ENCODE results near the gene METTL27. TPM values are rescaled to one million over a fixed set of nuclear protein-coding genes. Genes with fewer than 3 reads are reported as not detected.

METTL27 gene
- total and polyA plus RNA-seq, 2 experiments from 2014 or later = 10.1 to 11.0 TPM

- Histone ChIP-seq H3K9me2 (ENCODE audit: insufficient read depth) (no peaks in the 10 kb centered on the region), H2AFZ (no peak overlapping the region), H3K4me1 (ENCODE audit: insufficient read depth) (peaks cover 70% of the 10 kb centered on the region), H3K79me2 (replicated peaks; ENCODE audit: insufficient read depth) (no peaks in the 10 kb centered on the region), H3K4me2 (peak overlapping the region; percentile 80), H3K36me3 (ENCODE audit: insufficient read depth) (no peaks in the 10 kb centered on the region), H3K4me3 (peak overlapping the region; percentile 37; the same call in 1 of the 2 replicates), H4K20me1 (replicated peaks; ENCODE audit: insufficient read depth) (no peaks in the 10 kb centered on the region), H3K27ac (ENCODE audit: low read depth) (peak overlapping the region; percentile 87; the same call in 1 of the 2 replicates), H3F3A (replicated peaks; ENCODE audit: low read depth) (peaks cover 10% of the 10 kb centered on the region), H3K27me3 (ENCODE audit: insufficient read depth) (no peaks in the 10 kb centered on the region)
- TF ChIP-seq CTCF (conservative IDR thresholded peaks at IDR 0.05; ENCODE audit: low read depth in 2 of 2) = peak in 1 of 2 experiments; percentile 33; a peak in 3 of 4 replicates
- no peak for TF ChIP-seq ZNF462 (CRISPR knock-in tag; IDR thresholded peaks at IDR 0.05)
- H3K4me3 Mint-ChIP-seq = peak overlapping the region; percentile 63; the same call in 1 of the 3 replicates
- peaks cover 15% of the 10 kb centered on the region; the same call in 2 of the 3 replicates for H3K36me3 Mint-ChIP-seq (ENCODE audit: low read depth)
- peaks cover 12% of the 10 kb centered on the region for H3K27me3 Mint-ChIP-seq (ENCODE audit: insufficient read depth, low read depth, poor library complexity)
- peaks cover 15% of the 10 kb centered on the region for H3K9me3 Mint-ChIP-seq
- peaks cover 73% of the 10 kb centered on the region for H3K4me1 Mint-ChIP-seq
- H3K27ac Mint-ChIP-seq = peak overlapping the region; percentile 97
- no peak for DNase-seq (ENCODE audit: low spot score)
- no peak for ATAC-seq
Measured at GRCh38 chr7:73829921-73830680, 12.2 kb downstream of the METTL27 start.
